Endothelial cell of umbilical vein (primary cell): ENCODE data around the gene PRKAR1B. TPM values are rescaled to one million over a fixed set of nuclear protein-coding genes. Genes with fewer than 3 reads are reported as not detected.

Experiments
- BruUV-seq: library from RNA; stranded (reverse); fragments of 400-500 nt; replicated peaks from 2 replicates; lab custom pipeline; 2021; lab: Mats Ljungman, UMichigan
- CTCF ChIA-PET: fragments of 300-600, 350-600 bp; sonication (Branson Sonifier 250); formaldehyde crosslinking; loops from one replicate; lab custom pipeline; 2021; ENCODE audit warnings: antibody characterized with exemption, inconsistent platforms; lab: Charles Lee
- POLR2A ChIA-PET: fragments of 300-600, 350-600 bp; sonication (Branson Sonifier 250); formaldehyde crosslinking; loops from one replicate; lab custom pipeline; 2021; ENCODE audit warnings: antibody characterized with exemption, inconsistent platforms; lab: Charles Lee
- DNase-seq: peaks from one replicate; pipeline ENCODE4 v3.0.0-alpha.2; 2011; ENCODE audit warnings: low read depth, low spot score
- FAIRE-seq: peaks from 2 replicates; lab custom pipeline; 2011; peaks lifted over from hg19 to GRCh38; lab: Jason Lieb, UNC
- H2AFZ ChIP-seq: 2 replicates; pipeline ENCODE4 v1.6.0; 2012; ENCODE audit warnings: low read depth, low read length, control low read depth, inconsistent platforms
- H3K27ac ChIP-seq: 2 replicates; pipeline ENCODE4 v1.5.1; 2011; ENCODE audit warnings: low read depth, mild to moderate bottlenecking, control low read depth, low read length, moderate library complexity; ENCODE audit not compliant: insufficient read depth
- H3K27me3 ChIP-seq, 2 experiments: 2 replicates each; pipeline versions ENCODE4 v1.6.0 to v1.6.1; 2011; ENCODE audit warnings: low read length in 2 of 2, mixed read lengths in 1 of 2; ENCODE audit not compliant: control insufficient read depth in 2 of 2, insufficient read depth in 2 of 2
- H3K36me3 ChIP-seq, 2 experiments: 2 replicates in 1 of 2; 3 replicates in 1 of 2; pipeline ENCODE4 v1.5.1; 2011; ENCODE audit warnings: low read length in 2 of 2, mild to moderate bottlenecking in 1 of 2, moderate library complexity in 1 of 2; ENCODE audit not compliant: control insufficient read depth in 2 of 2, insufficient read depth in 2 of 2; ENCODE audit errors: extremely low read depth in 1 of 2
- H3K4me1 ChIP-seq: 3 replicates; pipeline ENCODE4 v1.5.1; 2011; ENCODE audit warnings: mild to moderate bottlenecking, low read length; ENCODE audit not compliant: control insufficient read depth, insufficient read depth; ENCODE audit errors: extremely low read depth
- H3K4me2 ChIP-seq: 2 replicates; pipeline ENCODE4 v1.6.1; 2011; ENCODE audit warnings: low read length, control low read depth, mixed read lengths; ENCODE audit not compliant: insufficient read depth
- H3K4me3 ChIP-seq, 3 experiments: fragments of 200-600 bp in 1 of 3; sonication (generic), shearing (Covaris generic) in 1 of 3; replicated peaks in 1 of 3; 2 replicates each; pipeline ENCODE4 v1.5.1; 2011 to 2016; ENCODE audit warnings: control low read depth in 3 of 3, low read length in 3 of 3, mild to moderate bottlenecking in 2 of 3, inconsistent platforms in 1 of 3, low read depth in 1 of 3, moderate library complexity in 1 of 3; ENCODE audit not compliant: insufficient read depth in 1 of 3
- H3K79me2 ChIP-seq: 2 replicates; pipeline ENCODE4 v1.6.0; 2012; ENCODE audit warnings: low read length, inconsistent platforms; ENCODE audit not compliant: control insufficient read depth, insufficient read depth
- H3K9ac ChIP-seq: replicated peaks from 2 replicates; pipeline ENCODE3; 2011; ENCODE audit warnings: low read length, control low read depth; ENCODE audit not compliant: insufficient read depth; ENCODE audit errors: extremely low read depth
- H3K9me1 ChIP-seq: replicated peaks from 3 replicates; pipeline ENCODE4 v1.6.0; 2011; ENCODE audit warnings: mild to moderate bottlenecking, low read length; ENCODE audit not compliant: control insufficient read depth, insufficient read depth; ENCODE audit errors: extremely low read depth
- H3K9me3 ChIP-seq: replicated peaks from 2 replicates; pipeline ENCODE4 v1.5.1; 2012; ENCODE audit warnings: low read length, inconsistent platforms; ENCODE audit not compliant: control insufficient read depth, insufficient read depth
- H4K20me1 ChIP-seq: replicated peaks from 2 replicates; pipeline ENCODE3; 2011; ENCODE audit warnings: mild to moderate bottlenecking, low read length; ENCODE audit not compliant: control insufficient read depth, insufficient read depth; ENCODE audit errors: extremely low read depth
- CTCF ChIP-seq, 2 donors: IDR thresholded peaks; 1 replicate in 1 of 2; 2 replicates in 1 of 2; pipeline ENCODE4 v1.5.1; 2011; ENCODE audit warnings: low read length in 2 of 2, mild to moderate bottlenecking in 2 of 2, moderate library complexity in 2 of 2, control low read depth in 1 of 2, inconsistent platforms in 1 of 2, low read depth in 1 of 2; ENCODE audit not compliant: insufficient read depth in 1 of 2; ENCODE audit errors: extremely low read depth in 1 of 2
- EZH2 ChIP-seq: IDR thresholded peaks from 2 replicates; pipeline ENCODE4 v1.6.1; 2012; ENCODE audit warnings: borderline replicate concordance, low read depth, mild to moderate bottlenecking, moderate library complexity, low read length, inconsistent platforms; ENCODE audit not compliant: severe bottlenecking
- FOS ChIP-seq: IDR thresholded peaks from 2 replicates; pipeline ENCODE4 v1.6.1; 2011; ENCODE audit warnings: mild to moderate bottlenecking, low read length, moderate library complexity, borderline replicate concordance; ENCODE audit not compliant: insufficient read depth
- GATA2 ChIP-seq: IDR thresholded peaks from 2 replicates; pipeline ENCODE4 v1.7.0; 2011; ENCODE audit warnings: low read depth, mild to moderate bottlenecking, moderate library complexity, mixed read lengths, low read length; ENCODE audit not compliant: insufficient read length, insufficient read depth
- JUN ChIP-seq: IDR thresholded peaks from 2 replicates; pipeline ENCODE4 v1.6.1; 2011; ENCODE audit warnings: borderline replicate concordance, low read depth; ENCODE audit not compliant: insufficient read length, insufficient read depth
- MAX ChIP-seq: IDR thresholded peaks from 2 replicates; pipeline ENCODE4 v1.6.1; 2011; ENCODE audit not compliant: insufficient read depth, insufficient read length
- POLR2A ChIP-seq: IDR thresholded peaks from 2 replicates; pipeline ENCODE4 v1.6.1; 2012; ENCODE audit warnings: low read depth, mild to moderate bottlenecking, control low read depth, low read length
- POLR2AphosphoS5 ChIP-seq: IDR thresholded peaks from 2 replicates; pipeline ENCODE4 v1.6.1; 2012; ENCODE audit warnings: low read depth, mild to moderate bottlenecking, control low read depth, low read length, moderate library complexity; ENCODE audit not compliant: insufficient read depth
- dilution Hi-C: fragments of 300-500 bp; cut with MboI; formaldehyde crosslinking; loops from one replicate; pipeline ENCODE4 v1.15.0; 2019; ENCODE audit warnings: low sequenced_read_pairs; ENCODE audit not compliant: extremely low pct_ligation_motif_present
- intact Hi-C: fragments of 100-400 bp; cut with micrococcal nuclease; formaldehyde crosslinking; loops from one replicate; pipeline ENCODE4 v1.10.0; 2022
- polyA plus RNA-seq, 4 experiments: library from polyadenylated mRNA; depleted of rRNA in 3 of 4; stranded (reverse) in 3 of 4; unstranded in 1 of 4; fragments of >200 nt; gene quantifications; 2 replicates each; pipeline versions ENCODE4 v1.2.1 to v1.2.3, GENCODE V29; 2011 to 2012; ENCODE audit warnings: missing spikeins in 1 of 4
- total RNA-seq: library from RNA; stranded (reverse); gene quantifications from 2 replicates; pipeline ENCODE4 v1.2.3, GENCODE V29; 2021

The PRKAR1B gene
- total and polyA plus RNA-seq, 2 donors (not counting 3 experiments of a cell fraction or from before 2014, with no cell fraction given): 15.4 to 29.2 TPM

- no peak for DNase-seq
- TF ChIP-seq MAX (no peak), EZH2 (no peak), GATA2 (no peak), POLR2AphosphoS5 (no peak), POLR2A (no peak), CTCF (IDR thresholded peaks at IDR 0.05; ENCODE audit: extremely low read depth in 1 of 2, insufficient read depth in 1 of 2, low read depth in 1 of 2, low read length in 2 of 2) (no peak), FOS (no peak), JUN (no peak)
- CTCF ChIA-PET: no interaction called here
- intact Hi-C loops: loop anchor here (5.0 kb wide), 1 partner anchor 63 kb away; no protein-coding TSS in a partner anchor
- H3K27me3 ChIP-seq: no peaks in the 10 kb centered on the region
- no peak for FAIRE-seq
- H4K20me1 ChIP-seq: no peaks in the 10 kb centered on the region
- H3K4me1 ChIP-seq: no peaks in the 10 kb centered on the region
- peaks cover 15 to 33% of the 10 kb centered on the region in 2 experiments for H3K36me3 ChIP-seq
- H3K4me2 ChIP-seq: no peak overlapping the region
- no peaks in the 10 kb centered on the region for H3K9me1 ChIP-seq
- BruUV-seq: no TSS peak
- H3K4me3 ChIP-seq: no peak overlapping the region
- H3K9ac ChIP-seq: no peak overlapping the region
- dilution Hi-C loops: no loop called here
- H3K9me3 ChIP-seq: no peaks in the 10 kb centered on the region
- POLR2A ChIA-PET: no interaction called here
- no peak overlapping the region for H3K27ac ChIP-seq
- peaks cover 12% of the 10 kb centered on the region for H3K79me2 ChIP-seq
- H2AFZ ChIP-seq: no peak overlapping the region
Observed at GRCh38 chr7:500521-501420, 226.3 kb downstream of the PRKAR1B start.
